Neuronal stem cell (in vitro differentiated cells): ENCODE data around the gene DPEP3.

Experiments
- DNase-seq: peaks from one replicate; pipeline ENCODE4 v3.0.0-alpha.2; 2013; ENCODE audit warnings: low spot score
- H2AFZ ChIP-seq: one replicate; pipeline ENCODE4 v1.6.1; 2013; ENCODE audit warnings: mild to moderate bottlenecking, low read length, inconsistent platforms
- H2AK5ac ChIP-seq: 2 replicates; pipeline ENCODE4 v1.6.1; 2013; ENCODE audit warnings: low read depth, mild to moderate bottlenecking, inconsistent platforms, low read length, moderate library complexity, mixed read lengths
- H2BK120ac ChIP-seq: 2 replicates; pipeline ENCODE4 v1.6.1; 2013; ENCODE audit warnings: low read depth, mild to moderate bottlenecking, inconsistent platforms, low read length, moderate library complexity, mixed read lengths
- H2BK12ac ChIP-seq: one replicate; pipeline ENCODE4 v1.6.1; 2013; ENCODE audit warnings: low read length, inconsistent platforms
- H2BK15ac ChIP-seq: 2 replicates; pipeline ENCODE4 v1.6.1; 2013; ENCODE audit warnings: mild to moderate bottlenecking, low read length, inconsistent platforms, mixed read lengths
- H2BK5ac ChIP-seq: one replicate; pipeline ENCODE4 v1.6.1; 2013; ENCODE audit warnings: inconsistent platforms, mild to moderate bottlenecking, low read length, moderate library complexity
- H3K14ac ChIP-seq: one replicate; pipeline ENCODE4 v1.6.1; 2013; ENCODE audit warnings: low read length, inconsistent platforms
- H3K18ac ChIP-seq: 2 replicates; pipeline ENCODE4 v1.6.1; 2013; ENCODE audit warnings: low read length, inconsistent platforms
- H3K23ac ChIP-seq: 2 replicates; pipeline ENCODE4 v1.6.1; 2013; ENCODE audit warnings: low read depth, mild to moderate bottlenecking, mixed read lengths, low read length, inconsistent platforms; ENCODE audit not compliant: poor library complexity
- H3K27ac ChIP-seq: replicated peaks from 3 replicates; pipeline ENCODE4 v1.5.1; 2013; ENCODE audit warnings: low read length, inconsistent platforms
- H3K27me3 ChIP-seq, 3 experiments: 2 replicates each; pipeline ENCODE4 v1.6.1; 2013; ENCODE audit warnings: low read length in 3 of 3, mild to moderate bottlenecking in 2 of 3, inconsistent platforms in 1 of 3, low read depth in 1 of 3, mixed read lengths in 1 of 3, moderate library complexity in 1 of 3; ENCODE audit not compliant: control insufficient read depth in 3 of 3, insufficient read depth in 3 of 3
- H3K36me3 ChIP-seq, 2 donors: replicated peaks in 1 of 2; 2 replicates each; pipeline ENCODE4 v1.6.1; 2013; ENCODE audit warnings: low read length in 2 of 2; ENCODE audit not compliant: control insufficient read depth in 2 of 2, insufficient read depth in 2 of 2
- H3K4ac ChIP-seq: 2 replicates; pipeline ENCODE4 v1.6.1; 2013; ENCODE audit warnings: inconsistent platforms, mild to moderate bottlenecking, low read length, moderate library complexity
- H3K4me1 ChIP-seq, 2 donors: 1 replicate in 1 of 2; 2 replicates in 1 of 2; pipeline ENCODE4 v1.6.1; 2013; ENCODE audit warnings: low read length in 2 of 2, low read depth in 1 of 2; ENCODE audit not compliant: control insufficient read depth in 2 of 2, insufficient read depth in 1 of 2
- H3K4me2 ChIP-seq: one replicate; pipeline ENCODE4 v1.6.1; 2013; ENCODE audit warnings: mild to moderate bottlenecking, low read length, inconsistent platforms; ENCODE audit not compliant: insufficient read depth, poor library complexity, severe bottlenecking
- H3K4me3 ChIP-seq, 2 donors: 2 replicates each; pipeline ENCODE4 v1.5.1; 2013; ENCODE audit warnings: low read length in 2 of 2, mild to moderate bottlenecking in 2 of 2, inconsistent platforms in 1 of 2, moderate library complexity in 1 of 2
- H3K79me1 ChIP-seq: one replicate; pipeline ENCODE4 v1.6.1; 2013; ENCODE audit warnings: low read depth, mild to moderate bottlenecking, inconsistent platforms, low read length, moderate library complexity
- H3K9ac ChIP-seq: one replicate; pipeline ENCODE4 v1.6.1; 2013; ENCODE audit warnings: mild to moderate bottlenecking, low read depth, low read length, inconsistent platforms; ENCODE audit not compliant: poor library complexity
- H3K9me3 ChIP-seq, 2 donors: replicated peaks in 1 of 2; 2 replicates each; pipeline versions ENCODE3 to v1.6.1; 2013; ENCODE audit warnings: low read length in 2 of 2, mild to moderate bottlenecking in 2 of 2, inconsistent platforms in 1 of 2, low read depth in 1 of 2, mixed read lengths in 1 of 2, moderate library complexity in 1 of 2; ENCODE audit not compliant: control insufficient read depth in 2 of 2, insufficient read depth in 1 of 2
- H4K8ac ChIP-seq: one replicate; pipeline ENCODE4 v1.6.1; 2013; ENCODE audit warnings: low read depth, mild to moderate bottlenecking, inconsistent platforms, low read length, moderate library complexity
- H4K91ac ChIP-seq: one replicate; pipeline ENCODE4 v1.6.1; 2013; ENCODE audit warnings: low read length, low read depth, mild to moderate bottlenecking, inconsistent platforms; ENCODE audit not compliant: poor library complexity
- WGBS, 2 donors: extraction: QIAGEN DNeasy Blood & Tissue Kit; methylation state at CpG; one replicate each; pipeline ENCODE4 v1.1.7; 2013; ENCODE audit warnings: missing lambda C conversion rate in 2 of 2, mixed read lengths in 1 of 2; ENCODE audit not compliant: insufficient read length in 2 of 2, insufficient replicate concordance in 1 of 2; ENCODE audit errors: extremely low coverage in 2 of 2; 5-methylcytosine and 5-hydroxymethylcytosine counted together

Gene DPEP3

DNA sequence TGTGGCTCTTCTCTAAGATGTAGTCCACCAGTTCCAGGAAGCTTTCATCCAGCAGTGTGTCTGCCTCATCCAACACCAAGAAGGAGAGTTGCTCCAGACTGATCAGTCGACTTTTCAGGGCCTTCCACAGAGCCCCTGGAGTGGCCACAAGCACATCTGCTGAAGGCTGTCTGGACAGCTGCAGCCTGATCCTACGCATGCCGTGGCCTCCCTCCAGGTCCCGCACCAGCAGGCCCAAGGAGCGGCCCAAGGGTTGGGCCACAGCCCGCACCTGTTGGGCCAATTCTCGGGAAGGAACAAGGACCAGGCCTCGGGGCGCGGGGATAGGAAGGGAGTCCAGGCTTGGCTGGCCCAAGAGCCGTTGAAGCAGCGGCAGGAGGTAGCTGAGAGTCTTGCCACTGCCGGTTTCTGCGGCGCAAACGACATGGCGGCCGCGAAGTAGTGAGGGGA lies 42.0 kb upstream of the DPEP3 start:
- H2AK5ac ChIP-seq = peak overlapping the region; percentile 98
- H3K79me1 ChIP-seq = peaks cover 8% of the 10 kb centered on the region
- peak overlapping the region; percentile 73 for H3K14ac ChIP-seq
- no peaks in the 10 kb centered on the region for H3K27me3 ChIP-seq
- H3K4me3 ChIP-seq = peak overlapping the region; percentile 67 to 85
- H2BK120ac ChIP-seq = no peak overlapping the region
- peak overlapping the region; percentile 99 for H3K23ac ChIP-seq
- peaks cover 6 to 8% of the 10 kb centered on the region in 2 donors for H3K4me1 ChIP-seq
- peak overlapping the region; percentile 40 for H3K4ac ChIP-seq
- peak overlapping the region; percentile 87 for H2AFZ ChIP-seq
- H4K8ac ChIP-seq = peak overlapping the region; percentile 83
- H2BK5ac ChIP-seq = peak overlapping the region; percentile 45
- peaks cover 10 to 33% of the 10 kb centered on the region in 2 donors for H3K36me3 ChIP-seq
- H2BK15ac ChIP-seq = no peak overlapping the region
- H2BK12ac ChIP-seq = no peak overlapping the region
- peak overlapping the region; percentile 98 for H3K18ac ChIP-seq
- DNase-seq = no peak
- H4K91ac ChIP-seq = no peak overlapping the region
- no peak overlapping the region for H3K27ac ChIP-seq
- H3K9ac ChIP-seq = peak overlapping the region; percentile 100
- H3K9me3 ChIP-seq = no peaks in the 10 kb centered on the region
- no CpG with 5 or more reads among the region's 19 CpGs for WGBS, 2 donors
- peak overlapping the region; percentile 92 for H3K4me2 ChIP-seq

DNA sequence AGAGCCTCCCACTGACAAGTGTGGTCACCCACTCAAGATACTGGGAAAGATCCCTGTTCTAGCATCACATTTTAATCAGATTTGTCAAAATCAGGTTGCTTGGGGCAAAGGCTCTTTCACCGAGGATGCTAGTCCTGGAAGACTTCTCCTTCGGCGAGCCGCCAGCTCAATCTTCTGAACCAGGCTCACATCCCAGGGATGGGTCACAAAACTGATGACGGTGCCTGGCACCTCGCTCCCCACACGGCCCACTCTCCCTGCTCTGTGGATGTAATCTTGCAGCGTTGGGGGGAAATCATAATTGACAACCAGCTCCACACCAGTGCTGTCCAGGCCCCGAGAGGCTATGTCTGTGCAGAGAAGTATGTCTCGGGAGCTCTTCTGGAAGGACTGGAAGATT lies 41.2 kb upstream of the DPEP3 start:
- Histone ChIP-seq H3K4ac (no peak overlapping the region), H2BK120ac (no peak overlapping the region), H3K36me3 (peaks cover 7 to 28% of the 10 kb centered on the region in 2 donors), H2AFZ (no peak overlapping the region), H4K8ac (no peak overlapping the region), H3K4me1 (peaks cover 6 to 8% of the 10 kb centered on the region in 2 donors), H3K18ac (no peak overlapping the region), H3K27ac (no peak overlapping the region), H3K9ac (no peak overlapping the region), H2BK15ac (no peak overlapping the region), H3K4me3 (peak overlapping the region in 1 of 2 donors; percentile 67), H3K14ac (no peak overlapping the region), H3K79me1 (peaks cover 8% of the 10 kb centered on the region), H2BK12ac (no peak overlapping the region), H3K27me3 (no peaks in the 10 kb centered on the region), H2BK5ac (no peak overlapping the region), H3K4me2 (no peak overlapping the region), H4K91ac (no peak overlapping the region), H3K23ac (no peak overlapping the region), H2AK5ac (no peak overlapping the region), H3K9me3 (no peaks in the 10 kb centered on the region)
- WGBS, 2 donors = no CpG with 5 or more reads among the region's 10 CpGs
- no peak for DNase-seq

DNA sequence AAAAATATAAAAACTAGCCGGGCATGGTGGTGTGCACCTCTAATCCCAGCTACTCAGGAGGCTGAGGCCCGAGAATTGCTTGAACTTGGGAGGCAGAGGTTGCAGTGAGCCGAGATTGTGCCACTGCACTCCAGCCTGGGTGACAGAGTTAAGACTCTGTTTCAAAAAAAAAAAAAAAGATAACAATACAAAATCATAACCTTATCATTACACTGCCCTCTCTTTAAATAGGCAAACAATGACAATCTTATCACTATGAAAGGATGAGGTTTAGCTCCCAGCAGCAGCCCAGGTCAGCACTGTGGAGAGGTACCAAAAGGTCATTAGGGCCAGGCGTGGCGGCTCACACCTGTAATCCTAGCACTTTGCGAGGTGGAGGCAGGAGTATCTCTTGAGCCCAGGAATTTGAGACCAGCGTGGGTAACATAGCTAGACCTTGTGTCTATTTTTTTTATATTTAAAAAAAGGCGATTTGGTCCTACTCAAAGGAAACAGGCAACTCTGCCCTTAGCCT lies 38.9 kb upstream of the DPEP3 start:
- H3K14ac ChIP-seq = no peak overlapping the region
- H4K8ac ChIP-seq = no peak overlapping the region
- peaks cover 7 to 15% of the 10 kb centered on the region in 2 donors for H3K36me3 ChIP-seq
- H2BK15ac ChIP-seq = no peak overlapping the region
- H3K27me3 ChIP-seq = no peaks in the 10 kb centered on the region
- no peak overlapping the region for H2BK120ac ChIP-seq
- H3K4me1 ChIP-seq = peaks cover 6 to 8% of the 10 kb centered on the region in 2 donors
- H2AK5ac ChIP-seq = no peak overlapping the region
- no peak overlapping the region for H3K23ac ChIP-seq
- H4K91ac ChIP-seq = no peak overlapping the region
- no peak overlapping the region for H2BK5ac ChIP-seq
- H2AFZ ChIP-seq = no peak overlapping the region
- H2BK12ac ChIP-seq = no peak overlapping the region
- no peak overlapping the region for H3K27ac ChIP-seq
- no peak overlapping the region for H3K4me2 ChIP-seq
- H3K9me3 ChIP-seq = no peaks in the 10 kb centered on the region
- peaks cover 8% of the 10 kb centered on the region for H3K79me1 ChIP-seq
- no peak overlapping the region for H3K9ac ChIP-seq
- DNase-seq = no peak
- H3K4ac ChIP-seq = no peak overlapping the region
- no CpG with 5 or more reads among the region's 8 CpGs for WGBS, 2 donors
- H3K4me3 ChIP-seq = no peak overlapping the region
- no peak overlapping the region for H3K18ac ChIP-seq

DNA sequence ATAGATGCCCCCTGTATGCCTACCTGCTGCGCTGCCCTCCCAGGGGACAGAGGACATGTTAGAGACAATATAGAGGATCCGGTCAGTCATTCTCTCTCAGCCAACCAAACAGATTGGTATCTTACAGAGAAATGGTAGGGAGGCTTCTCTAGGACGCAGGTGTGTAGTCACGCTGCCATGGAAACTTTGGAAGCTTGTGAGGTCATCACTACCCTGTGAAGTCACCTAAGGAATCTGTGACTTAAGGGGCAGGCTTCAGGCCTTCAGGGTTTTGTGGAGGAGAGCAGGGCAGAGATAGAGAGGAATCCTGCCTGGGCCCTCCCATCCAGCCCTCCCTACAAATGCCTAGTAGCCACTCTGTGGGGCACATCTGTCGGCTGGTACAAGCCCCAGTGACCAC lies 35.4 kb upstream of the DPEP3 start, which contains the start of gene DPEP2NB:
Gene DPEP2NB, minus strand, starts transcription at position 231 of the 400 bp plus-strand sequence. Its CDS starts 141 bp downstream, at position 90.
- H2BK15ac ChIP-seq = no peak within 1 kb of the TSS
- no peak within 1 kb of the TSS for H3K9ac ChIP-seq
- H3K27me3 ChIP-seq = no peaks in the 10 kb centered on the region
- no peak within 1 kb of the TSS for H3K14ac ChIP-seq
- no peak within 1 kb of the TSS for H3K4ac ChIP-seq
- H4K8ac ChIP-seq = no peak within 1 kb of the TSS
- no peak within 1 kb of the TSS for H3K27ac ChIP-seq
- no peak within 1 kb of the TSS for H2BK5ac ChIP-seq
- H2AFZ ChIP-seq = peak within 1 kb of the TSS; percentile 64
- H3K79me1 ChIP-seq = no peaks in the 10 kb centered on the region
- H3K23ac ChIP-seq = peak within 1 kb of the TSS; percentile 65
- H2BK12ac ChIP-seq = no peak within 1 kb of the TSS
- no peaks in the 10 kb centered on the region for H3K9me3 ChIP-seq
- no CpG with 5 or more reads among the region's 5 CpGs for WGBS, 2 donors
- no peak within 1 kb of the TSS for H3K4me3 ChIP-seq
- H3K4me2 ChIP-seq = no peak within 1 kb of the TSS
- H2AK5ac ChIP-seq = peak within 1 kb of the TSS; percentile 56
- H2BK120ac ChIP-seq = no peak within 1 kb of the TSS
- no peaks in the 10 kb centered on the region for H3K36me3 ChIP-seq
- no peak within 1 kb of the TSS for H4K91ac ChIP-seq
- DNase-seq = no peak
- H3K18ac ChIP-seq = no peak within 1 kb of the TSS
- no peaks in the 10 kb centered on the region for H3K4me1 ChIP-seq
